ENCODE data around the gene APELA.

The APELA gene

GRCh38 chr4:164892018-164892417, 15.0 kb downstream of the APELA start:
- no peak for ATAC-seq
- TF ChIP-seq RARB (CRISPR knock-in tag; IDR thresholded peaks at IDR 0.05) (no peak), ARNTL (CRISPR knock-in tag; IDR thresholded peaks at IDR 0.05; ENCODE audit: borderline replicate concordance, low read depth) (no peak), CSRNP3 (CRISPR knock-in tag; IDR thresholded peaks at IDR 0.05) (no peak), SNAI2 (CRISPR knock-in tag; IDR thresholded peaks at IDR 0.05) (no peak), POU6F1 (CRISPR knock-in tag; IDR thresholded peaks at IDR 0.05; ENCODE audit: borderline replicate concordance, low read depth) (no peak), ZC3H10 (CRISPR knock-in tag; IDR thresholded peaks at IDR 0.05) (no peak), ZNF8 (CRISPR knock-in tag; IDR thresholded peaks at IDR 0.05) (no peak), BACH2 (CRISPR knock-in tag; IDR thresholded peaks at IDR 0.05; ENCODE audit: borderline replicate concordance) (no peak), CSDC2 (CRISPR knock-in tag; IDR thresholded peaks at IDR 0.05) (no peak), ZFP30 (CRISPR knock-in tag; IDR thresholded peaks at IDR 0.05) (no peak), CREB5 (CRISPR knock-in tag; IDR thresholded peaks at IDR 0.05; ENCODE audit: low read depth) (no peak), ESRRG (CRISPR knock-in tag; IDR thresholded peaks at IDR 0.05) (no peak), ZNF70 (CRISPR knock-in tag; IDR thresholded peaks at IDR 0.05) (no peak), TCF4 (CRISPR knock-in tag; IDR thresholded peaks at IDR 0.05; ENCODE audit: borderline replicate concordance) (no peak), ISL1 (CRISPR knock-in tag; IDR thresholded peaks at IDR 0.05) (no peak), OSR1 (CRISPR knock-in tag; IDR thresholded peaks at IDR 0.05) (no peak), ZNF565 (CRISPR knock-in tag; conservative IDR thresholded peaks at IDR 0.05; ENCODE audit: low read depth) (no peak), GLIS3 (CRISPR knock-in tag; IDR thresholded peaks at IDR 0.05) (no peak), TSHZ2 (CRISPR knock-in tag; IDR thresholded peaks at IDR 0.05) (no peak), PPARA (CRISPR knock-in tag; IDR thresholded peaks at IDR 0.05; ENCODE audit: borderline replicate concordance) (no peak)

GRCh38 chr4:164894702-164895101, 17.7 kb downstream of the APELA start:
- ATAC-seq, result no peak

GRCh38 chr4:164902608-164903007, 25.6 kb downstream of the APELA start:
- TF ChIP-seq ZNF70 (CRISPR knock-in tag; IDR thresholded peaks at IDR 0.05), result no peak
- TF ChIP-seq ZFP3 (CRISPR knock-in tag; IDR thresholded peaks at IDR 0.05), result no peak
- TF ChIP-seq PATZ1 (CRISPR knock-in tag; IDR thresholded peaks at IDR 0.05; ENCODE audit: borderline replicate concordance), result no peak
- no peak for TF ChIP-seq TOX (CRISPR knock-in tag; IDR thresholded peaks at IDR 0.05; ENCODE audit: borderline replicate concordance)
- no peak for TF ChIP-seq TCF4 (CRISPR knock-in tag; IDR thresholded peaks at IDR 0.05; ENCODE audit: borderline replicate concordance)
- no peak for TF ChIP-seq ESRRG (CRISPR knock-in tag; IDR thresholded peaks at IDR 0.05)
- no peak for TF ChIP-seq ZC3H10 (CRISPR knock-in tag; IDR thresholded peaks at IDR 0.05)
- no peak for TF ChIP-seq PPARA (CRISPR knock-in tag; IDR thresholded peaks at IDR 0.05; ENCODE audit: borderline replicate concordance)
- no peak for TF ChIP-seq BACH2 (CRISPR knock-in tag; IDR thresholded peaks at IDR 0.05; ENCODE audit: borderline replicate concordance)
- no peak for TF ChIP-seq POU6F1 (CRISPR knock-in tag; IDR thresholded peaks at IDR 0.05; ENCODE audit: borderline replicate concordance, low read depth)
- ATAC-seq, result no peak

More at GRCh38 chr4:164894702-164895101, 17.7 kb downstream of the APELA start:
- no peak for TF ChIP-seq CSRNP3 (CRISPR knock-in tag; IDR thresholded peaks at IDR 0.05)
- TF ChIP-seq TOX (CRISPR knock-in tag; IDR thresholded peaks at IDR 0.05; ENCODE audit: borderline replicate concordance), result no peak

Data from SK-N-SH treated with all-trans-retinoic acid at 6 μM for 48 hours (cell line).